Body of pancreas (tissue), 4 donors: Measurements from ENCODE around the gene SORCS2.

Experiments used
- POLR2A ChIP-seq, 3 donors: fragments of 450-650 bp; IDR thresholded peaks; one replicate each; pipeline ENCODE4 v1.6.1; 2016; ENCODE audit warnings: antibody characterized with exemption in 3 of 3, mild to moderate bottlenecking in 2 of 3
- TF ChIP-seq, protein P1 (sequence below), 7 experiments: fragments of 450-650 bp in 4 of 7; fragments of 200-600 bp in 3 of 7; sonication (generic) in 3 of 7; IDR thresholded peaks; one replicate each; pipeline ENCODE4 v1.5.1; 2016 to 2019; ENCODE audit warnings: antibody characterized with exemption in 7 of 7

DNA sequence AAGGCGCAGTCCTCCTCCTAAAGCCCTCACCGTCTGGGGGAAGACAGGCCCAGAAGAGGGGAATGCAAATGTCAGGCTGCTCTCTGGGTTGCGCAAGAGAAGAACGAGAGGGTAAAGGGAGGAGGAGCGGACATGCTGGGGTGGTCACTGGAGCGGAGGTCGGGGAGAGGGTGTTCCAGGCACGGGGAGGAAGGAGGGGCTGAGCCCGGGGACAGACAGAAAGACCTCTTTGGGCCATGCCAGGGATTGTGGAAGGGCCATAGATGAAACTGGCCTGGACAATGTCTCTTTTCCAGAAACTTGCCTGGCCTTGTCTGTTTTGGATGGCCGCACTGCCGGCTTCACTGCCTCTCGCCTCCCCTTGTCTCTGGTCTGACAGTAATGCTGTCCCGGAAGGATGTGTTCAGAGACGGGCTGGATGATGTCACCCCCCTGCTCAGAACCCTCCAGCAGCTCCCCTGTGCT lies 121.0 kb downstream of the SORCS2 start:
- no peak for TF ChIP-seq POLR2A (IDR thresholded peaks at IDR 0.05)
- TF ChIP-seq, protein P1, sequence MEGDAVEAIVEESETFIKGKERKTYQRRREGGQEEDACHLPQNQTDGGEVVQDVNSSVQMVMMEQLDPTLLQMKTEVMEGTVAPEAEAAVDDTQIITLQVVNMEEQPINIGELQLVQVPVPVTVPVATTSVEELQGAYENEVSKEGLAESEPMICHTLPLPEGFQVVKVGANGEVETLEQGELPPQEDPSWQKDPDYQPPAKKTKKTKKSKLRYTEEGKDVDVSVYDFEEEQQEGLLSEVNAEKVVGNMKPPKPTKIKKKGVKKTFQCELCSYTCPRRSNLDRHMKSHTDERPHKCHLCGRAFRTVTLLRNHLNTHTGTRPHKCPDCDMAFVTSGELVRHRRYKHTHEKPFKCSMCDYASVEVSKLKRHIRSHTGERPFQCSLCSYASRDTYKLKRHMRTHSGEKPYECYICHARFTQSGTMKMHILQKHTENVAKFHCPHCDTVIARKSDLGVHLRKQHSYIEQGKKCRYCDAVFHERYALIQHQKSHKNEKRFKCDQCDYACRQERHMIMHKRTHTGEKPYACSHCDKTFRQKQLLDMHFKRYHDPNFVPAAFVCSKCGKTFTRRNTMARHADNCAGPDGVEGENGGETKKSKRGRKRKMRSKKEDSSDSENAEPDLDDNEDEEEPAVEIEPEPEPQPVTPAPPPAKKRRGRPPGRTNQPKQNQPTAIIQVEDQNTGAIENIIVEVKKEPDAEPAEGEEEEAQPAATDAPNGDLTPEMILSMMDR (IDR thresholded peaks at IDR 0.05) = no peak
